Frontal cortex (tissue), 4 donors: ENCODE data around the gene KLK1. TPM values are rescaled to one million over a fixed set of nuclear protein-coding genes. Genes with fewer than 3 reads are reported as not detected.
"Not testable (repeated sequence)": the region's sequence is repeated elsewhere in the genome, so short reads cannot be mapped to it uniquely, and the experiment has no call there.

Experiments used
- DNase-seq, 2 donors: peaks; one replicate each; pipeline ENCODE4 v3.0.0; 2012; ENCODE audit warnings: low spot score in 2 of 2
- FAIRE-seq: peaks from 2 replicates; lab custom pipeline; 2012; peaks lifted over from hg19 to GRCh38; lab: Jason Lieb, UNC
- total RNA-seq: library from RNA; depleted of rRNA; stranded (reverse); fragments of >200 nt; gene quantifications from one replicate; pipeline ENCODE4 v1.2.3, GENCODE V29; 2014
- donor health status: control.
- donor health status: control.
- donor health status: control.

KLK1 gene
- total RNA-seq, 1 donor from 2014 or later, result not detected

DNA sequence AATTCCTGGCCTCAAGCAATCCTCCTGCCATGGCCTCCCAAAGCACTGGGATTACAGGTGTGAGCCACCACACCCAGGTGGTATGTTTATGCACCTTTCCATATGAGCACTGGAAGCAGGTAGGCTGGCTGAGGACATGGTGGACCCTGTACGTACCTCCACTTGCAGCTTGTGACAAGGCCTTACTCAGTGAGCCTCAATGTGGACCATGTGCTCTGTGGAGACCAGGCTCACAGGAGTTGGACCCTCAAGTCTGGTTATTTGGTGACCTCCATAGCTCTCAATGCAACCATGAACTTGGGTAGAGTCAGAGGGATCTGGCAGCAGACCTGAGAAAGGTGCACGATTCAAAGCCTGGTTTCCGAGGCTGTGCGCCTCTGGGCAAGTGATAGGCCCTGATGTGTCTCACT, 27.9 kb downstream of the KLK1 start:
- DNase-seq (no peak), FAIRE-seq (no peak)

DNA sequence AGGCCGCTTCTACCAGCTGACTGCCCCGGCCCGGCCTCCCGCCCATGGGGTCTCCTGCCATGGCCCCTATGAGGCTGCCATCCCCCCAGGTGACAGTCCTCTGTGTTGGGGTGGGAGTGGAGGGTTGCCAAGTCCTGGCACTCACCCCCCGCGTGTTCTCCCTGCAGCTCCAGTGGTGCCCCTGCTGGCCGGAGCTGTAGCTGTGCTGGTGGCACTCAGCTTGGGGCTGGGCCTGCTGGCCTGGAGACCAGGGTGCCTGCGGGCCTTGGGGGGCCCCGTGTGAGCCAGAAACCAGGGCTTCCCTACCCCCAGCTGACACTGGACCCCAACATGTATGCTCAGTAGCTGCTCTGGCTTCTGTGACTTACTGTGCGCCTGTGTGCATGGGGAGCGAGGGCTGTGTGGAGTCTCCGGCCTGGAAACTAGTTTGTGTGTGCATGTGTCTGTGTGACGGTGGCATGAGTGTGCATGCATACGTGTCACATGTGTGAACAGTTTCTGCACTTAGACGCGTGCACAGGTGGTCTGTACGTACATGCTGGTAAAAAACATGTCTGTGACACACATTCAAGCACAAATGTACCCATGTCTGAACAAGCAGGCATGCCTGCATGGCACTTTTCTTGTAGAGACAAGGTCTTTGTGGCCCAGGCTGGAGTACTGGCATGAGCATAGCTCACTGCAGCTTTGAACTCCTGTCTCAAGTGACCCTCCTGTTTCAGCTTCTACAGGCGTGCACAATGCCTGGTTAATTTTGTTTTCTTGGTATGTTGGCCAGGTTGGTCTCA, 28.5 kb downstream of the KLK1 start:
- no peak for FAIRE-seq
- DNase-seq, result no peak

DNA sequence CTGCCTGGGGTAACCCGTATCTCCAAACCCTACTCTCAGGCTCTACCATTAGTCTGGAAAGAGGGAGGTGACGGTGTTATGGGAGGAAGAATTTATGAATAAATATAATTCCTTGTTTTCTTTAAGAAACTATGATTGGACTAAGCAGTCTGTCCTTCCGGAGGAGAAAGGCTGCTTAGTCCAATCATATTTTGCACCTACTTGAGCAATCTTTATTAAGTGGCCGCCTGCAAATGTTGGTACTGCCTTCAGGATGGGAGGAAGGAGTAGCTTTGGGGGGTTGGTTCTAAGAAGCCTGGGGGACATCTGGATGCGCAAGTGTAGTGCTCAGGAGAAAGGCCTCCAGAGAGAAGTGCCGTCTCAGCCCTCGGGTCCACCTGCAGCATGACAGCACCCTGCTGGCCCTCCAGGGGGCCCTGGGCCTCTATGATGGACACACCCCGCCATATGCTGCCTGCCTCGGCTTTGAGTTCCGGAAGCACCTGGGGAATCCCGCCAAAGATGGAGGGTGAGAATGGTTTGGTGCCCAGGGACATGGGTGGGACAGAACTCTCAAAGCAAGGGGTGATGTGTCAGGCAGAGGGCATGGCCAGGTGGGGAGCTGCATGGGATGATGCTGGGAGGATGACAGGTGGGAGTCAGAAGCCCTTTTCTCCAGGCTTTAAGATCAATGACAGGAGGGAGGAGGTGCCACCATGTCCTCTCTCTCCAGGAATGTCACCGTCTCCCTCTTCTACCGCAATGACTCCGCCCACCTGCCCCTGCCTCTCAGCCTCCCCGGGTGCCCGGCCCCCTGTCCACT, 29.3 kb downstream of the KLK1 start:
- FAIRE-seq, result no peak
- DNase-seq, result no peak

DNA sequence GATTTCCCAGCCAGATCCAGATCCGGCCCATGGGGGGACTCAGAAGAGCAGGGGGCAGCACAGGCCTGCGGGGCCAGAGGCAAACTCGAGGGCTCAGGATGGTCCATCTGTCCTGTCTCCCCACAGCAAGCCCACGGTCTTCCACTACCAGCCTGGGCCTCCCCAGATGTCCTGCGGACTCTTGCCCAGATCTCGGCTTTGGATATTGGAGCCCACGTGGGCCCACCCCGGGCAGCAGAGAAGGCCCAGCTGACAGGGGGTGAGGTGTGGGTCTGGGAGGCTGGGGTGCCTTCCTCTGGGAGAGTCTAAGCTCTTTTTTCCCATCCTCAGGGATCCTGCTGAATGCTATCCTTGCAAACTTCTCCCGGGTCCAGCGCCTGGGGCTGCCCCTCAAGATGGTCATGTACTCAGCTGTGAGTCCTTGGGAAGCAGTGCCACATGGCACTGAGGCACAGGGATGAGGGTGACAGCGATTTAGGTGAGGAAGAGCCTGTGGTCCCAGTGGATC, 30.0 kb downstream of the KLK1 start:
- FAIRE-seq (no peak), DNase-seq (no peak)

DNA sequence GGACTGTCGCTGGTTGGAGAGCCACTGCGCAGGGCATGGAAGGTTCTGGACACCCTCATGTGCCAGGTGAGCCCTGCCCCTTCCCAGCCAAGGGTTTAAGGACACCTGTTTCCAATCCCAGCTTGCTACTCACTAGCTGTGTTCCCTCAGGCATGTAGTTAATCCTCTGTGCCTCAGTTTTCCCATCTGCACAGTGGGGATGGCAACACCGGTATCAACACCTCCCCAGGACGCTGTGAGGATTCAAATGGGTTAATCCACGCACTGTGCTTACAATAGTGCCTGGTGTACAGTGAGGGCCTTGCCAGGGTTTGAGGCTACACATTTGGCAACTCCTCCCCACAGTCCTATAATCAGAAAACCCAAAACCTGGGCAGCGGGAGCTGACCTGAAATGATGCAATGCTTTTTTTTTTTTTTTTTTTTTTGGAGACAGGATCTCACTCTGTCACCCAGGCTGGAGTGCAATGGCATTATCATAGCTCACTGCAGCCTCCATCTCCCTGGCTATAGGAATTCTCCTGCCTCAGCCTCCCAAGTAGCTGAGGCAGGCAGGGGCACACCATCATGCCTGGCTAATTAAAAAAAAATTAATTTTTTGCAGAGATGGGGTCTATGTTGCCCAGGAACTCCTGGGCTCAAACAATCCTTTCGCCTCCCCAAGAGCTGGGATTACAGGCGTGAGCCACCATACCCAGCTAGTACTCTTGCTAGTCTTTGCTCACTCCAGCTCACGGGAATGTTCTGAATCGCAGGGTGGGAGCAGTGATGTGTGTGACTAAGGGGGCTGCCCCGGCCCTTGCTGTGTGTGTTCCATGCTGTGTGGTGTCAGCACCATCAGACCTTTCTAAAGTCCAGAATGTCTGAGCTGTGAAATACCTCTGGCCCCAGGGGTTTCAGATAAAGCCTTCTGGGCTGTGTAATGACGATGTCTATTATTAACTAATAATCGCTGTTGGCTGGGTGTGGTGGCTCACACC, 31.0 kb downstream of the KLK1 start:
- FAIRE-seq (no peak), DNase-seq (no peak)

DNA sequence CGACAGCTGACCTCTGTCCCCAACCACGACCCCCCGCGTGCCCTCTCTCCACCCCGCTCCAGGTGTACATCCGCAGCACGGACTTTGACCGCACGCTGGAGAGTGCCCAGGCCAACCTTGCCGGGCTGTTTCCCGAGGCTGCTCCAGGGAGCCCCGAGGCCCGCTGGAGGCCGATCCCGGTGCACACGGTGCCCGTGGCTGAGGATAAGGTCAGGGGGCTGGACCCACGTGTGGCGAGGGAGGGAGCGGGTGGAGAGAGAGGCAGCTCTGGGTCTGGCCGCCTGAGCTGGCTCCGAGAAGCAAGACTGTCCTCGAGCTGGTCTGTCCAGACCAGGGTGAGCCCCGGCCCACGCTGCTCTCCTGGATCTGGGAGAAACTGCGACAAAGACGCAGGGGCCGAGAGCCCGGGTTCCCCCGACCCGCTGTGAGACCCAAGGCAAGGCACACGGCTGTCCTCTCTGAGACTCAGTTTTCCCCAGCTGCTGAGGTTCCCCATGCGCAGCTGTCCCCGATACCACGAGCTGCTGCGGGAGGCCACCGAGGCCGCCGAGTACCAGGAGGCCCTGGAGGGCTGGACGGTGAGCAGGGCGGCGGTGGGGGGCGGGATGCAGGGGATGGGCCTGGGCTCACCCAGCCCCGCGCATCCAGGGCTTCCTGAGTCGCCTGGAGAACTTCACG, 31.9 kb downstream of the KLK1 start:
- no peak for DNase-seq
- FAIRE-seq, result no peak

DNA sequence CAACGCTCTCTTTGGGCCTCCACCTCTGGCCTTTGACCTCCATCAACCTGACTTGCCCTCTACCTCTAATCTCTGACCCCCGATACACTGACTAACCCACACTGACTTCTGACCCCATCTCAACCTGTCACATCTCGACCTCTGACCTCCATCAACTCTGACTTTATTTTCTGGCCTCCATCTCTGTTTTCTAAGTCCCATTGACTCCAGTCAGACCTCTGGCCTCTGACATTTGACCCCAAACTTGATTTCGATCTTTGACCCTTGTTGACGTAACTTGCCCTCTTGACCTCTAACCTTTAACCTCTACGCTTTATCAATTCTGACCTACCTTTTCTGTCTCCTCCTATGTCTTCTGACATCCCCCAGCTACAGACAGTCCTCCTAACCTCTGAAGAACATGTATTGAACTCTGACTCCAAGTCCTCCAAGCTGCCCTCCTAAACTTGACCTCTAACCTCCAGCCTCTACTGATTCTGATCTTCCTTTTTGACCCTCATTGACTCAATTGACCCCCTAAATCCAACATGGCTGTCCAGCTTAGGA, 32.6 kb downstream of the KLK1 start:
- FAIRE-seq (no peak), DNase-seq (no peak)

DNA sequence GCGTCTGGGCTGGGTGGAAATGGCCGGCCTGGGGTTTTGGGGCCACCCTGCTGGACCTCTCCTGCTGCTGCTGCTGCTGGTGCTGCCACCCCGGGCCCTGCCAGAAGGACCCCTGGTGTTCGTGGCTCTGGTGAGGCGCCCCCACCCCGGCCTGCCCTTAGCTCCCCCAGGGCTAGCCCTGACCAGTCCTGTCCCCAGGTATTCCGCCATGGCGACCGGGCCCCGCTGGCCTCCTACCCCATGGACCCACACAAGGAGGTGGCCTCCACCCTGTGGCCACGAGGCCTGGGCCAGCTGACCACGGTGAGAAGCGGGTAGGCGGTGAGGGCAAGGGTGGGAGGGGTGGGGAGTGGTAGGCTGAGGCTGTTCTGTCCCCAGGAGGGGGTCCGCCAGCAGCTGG, 33.2 kb downstream of the KLK1 start, which contains the start of gene ACP4:
TSS of gene ACP4 (plus strand) at position 20 of the 400 bp plus-strand sequence. CDS start at position 20, 0 bp downstream.
- FAIRE-seq (no peak), DNase-seq (no peak)

DNA sequence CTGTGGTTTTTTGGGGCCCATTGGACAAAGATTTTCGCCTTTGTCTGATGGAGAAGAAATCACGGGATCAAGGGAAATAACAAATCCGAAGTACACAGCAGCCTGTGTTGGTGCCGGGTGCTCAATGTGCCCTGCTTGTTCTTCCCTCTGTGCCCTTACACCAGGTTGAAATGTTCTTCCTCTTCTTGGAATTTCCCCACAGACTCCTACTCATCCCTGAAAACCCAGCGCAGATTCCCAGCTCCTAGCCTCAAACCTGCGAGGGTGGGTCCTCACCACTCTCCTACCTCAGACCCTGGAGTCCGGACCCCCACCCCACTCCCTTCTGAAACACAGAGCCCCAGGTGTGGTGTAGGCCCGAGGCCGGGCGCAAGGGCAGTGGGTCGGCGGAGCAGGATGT, 38.3 kb downstream of the KLK1 start:
- FAIRE-seq (no peak), DNase-seq (no peak)

DNA sequence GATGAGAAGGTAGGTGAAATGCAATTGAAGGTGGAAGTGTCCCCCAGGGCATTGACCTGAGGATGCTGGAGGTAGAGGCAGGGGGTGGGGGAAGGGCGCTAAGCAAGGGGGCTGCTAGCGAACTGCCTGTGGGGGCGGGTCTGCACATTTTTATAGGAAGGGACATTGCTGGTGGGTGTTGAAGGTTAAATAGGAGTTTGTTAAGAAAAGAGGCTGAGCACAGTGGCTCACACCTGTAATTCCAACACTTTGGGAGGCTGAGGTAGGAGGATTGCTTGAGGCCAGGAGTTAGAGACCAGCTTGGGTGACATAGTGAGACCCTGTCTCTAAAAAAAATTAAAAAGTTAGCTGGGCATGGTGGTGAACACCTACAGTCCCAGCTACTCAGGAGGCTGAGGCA, 38.9 kb downstream of the KLK1 start:
- DNase-seq, result no peak
- no peak for FAIRE-seq

DNA sequence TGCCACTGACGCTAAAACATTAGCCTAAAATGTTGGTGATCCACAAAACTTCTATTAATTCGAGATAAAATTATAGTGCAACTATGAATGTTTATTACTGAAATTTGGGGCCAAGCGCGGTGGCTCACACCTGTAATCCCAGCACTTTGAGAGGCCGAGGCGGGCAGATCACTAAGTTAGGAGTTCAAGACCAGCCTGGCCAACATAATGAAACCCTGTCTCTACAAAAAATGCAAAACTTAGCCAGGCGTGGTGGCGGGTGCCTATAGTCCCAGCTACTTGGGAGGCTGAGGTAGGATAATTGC, 39.8 kb downstream of the KLK1 start:
- not testable (repeated sequence) for DNase-seq, FAIRE-seq

DNA sequence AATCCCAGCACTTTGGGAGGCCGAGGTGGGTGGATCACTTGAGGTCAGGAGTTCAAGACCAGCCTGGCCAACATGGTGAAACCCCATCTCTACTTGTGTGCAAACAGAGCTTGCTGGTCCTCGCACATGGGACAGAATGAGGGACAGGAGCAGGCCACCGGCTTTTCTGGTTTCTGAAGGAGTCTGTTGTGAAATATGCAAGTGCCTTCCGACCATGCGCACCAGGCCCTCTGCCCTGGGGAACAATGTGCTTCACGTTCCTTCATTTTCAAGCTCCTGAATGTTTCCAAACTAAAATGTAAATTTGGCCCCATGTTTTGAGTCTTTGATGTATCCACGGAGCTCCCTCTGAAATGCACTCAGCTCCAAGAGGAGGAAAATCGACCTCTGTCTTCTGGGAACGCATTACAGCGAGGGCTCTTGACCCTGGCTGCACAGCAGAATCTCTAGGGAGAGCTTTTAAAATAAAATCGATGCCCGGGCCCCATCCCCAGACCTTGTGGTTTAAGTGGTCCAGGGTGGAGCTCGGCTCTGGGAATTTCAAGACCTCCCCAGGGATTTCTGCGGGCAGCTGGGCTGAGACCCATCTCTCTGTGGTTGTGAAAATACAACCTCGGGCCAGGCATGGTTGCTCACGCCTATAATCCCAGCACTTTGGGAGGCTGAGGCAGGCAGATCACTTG, 42.7 kb downstream of the KLK1 start:
- FAIRE-seq (no peak), DNase-seq (no peak)

DNA sequence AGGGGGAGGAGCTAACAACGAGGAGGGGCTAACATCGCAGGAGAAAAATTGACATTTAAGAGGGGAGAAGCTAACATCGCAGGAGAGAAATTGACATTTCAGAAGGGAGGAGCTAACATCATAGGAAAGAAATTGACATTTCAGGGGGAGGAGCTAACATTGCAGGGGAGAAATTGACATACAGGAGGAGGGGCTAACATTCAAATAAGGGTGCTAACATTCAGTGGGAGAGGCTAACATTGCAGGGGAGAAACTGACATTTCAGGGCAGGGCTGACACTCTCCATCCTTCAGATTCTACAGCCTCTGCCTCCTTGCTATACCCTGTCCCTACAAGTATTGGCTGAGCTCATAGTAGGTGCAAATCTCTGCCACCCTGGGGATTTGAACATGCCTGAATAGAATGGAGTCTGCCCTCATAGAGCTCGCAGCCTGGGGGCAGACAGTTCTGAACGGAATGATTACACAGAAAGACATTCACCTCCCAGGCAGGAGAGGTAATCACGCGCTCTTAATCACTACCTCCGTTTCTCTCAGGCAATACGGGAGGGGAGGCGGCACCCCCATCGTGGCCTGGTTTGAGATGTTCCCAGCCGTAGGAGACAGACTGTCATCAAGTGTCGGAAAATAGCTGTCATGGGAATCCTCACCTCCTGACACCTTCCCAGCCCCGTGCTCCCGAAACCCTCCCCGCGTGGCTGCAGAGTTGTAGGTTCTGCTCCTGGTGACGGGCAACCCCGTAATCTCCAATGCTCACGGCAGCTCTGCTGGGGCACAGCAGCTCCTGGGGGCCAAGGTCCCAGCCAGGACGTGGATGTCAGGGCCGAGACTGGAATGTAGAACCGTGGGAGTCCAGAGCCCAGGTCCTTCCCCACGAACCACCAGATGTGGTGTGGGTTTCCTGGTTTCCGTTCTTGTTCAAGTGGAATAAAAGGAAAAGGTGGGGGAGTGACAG, 43.8 kb downstream of the KLK1 start:
- FAIRE-seq (no peak), DNase-seq (no peak)

DNA sequence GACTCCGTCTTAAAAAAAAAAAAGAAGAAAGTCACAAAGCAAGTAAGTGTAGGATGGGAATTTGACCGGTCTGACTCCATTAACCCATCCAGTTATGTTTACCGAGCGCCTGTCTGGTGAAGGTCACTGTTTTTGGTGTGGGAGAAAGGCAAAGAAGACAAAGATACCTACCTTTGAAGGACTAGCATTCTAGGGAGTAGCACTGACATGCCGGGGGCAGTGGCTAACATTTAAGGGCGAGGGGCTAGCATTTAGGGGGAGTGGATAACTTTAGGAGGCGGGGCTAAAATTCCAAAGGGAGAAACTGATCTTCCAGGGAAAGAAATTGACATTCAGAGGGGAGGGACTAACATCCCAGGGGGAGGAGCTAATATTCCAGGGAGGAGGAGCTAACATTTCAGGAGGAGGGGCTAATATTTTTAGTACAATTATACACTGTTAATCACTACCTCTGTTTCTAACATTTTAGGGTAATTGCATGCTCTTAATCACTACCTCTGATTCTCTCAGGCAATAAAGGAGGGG, 44.6 kb downstream of the KLK1 start:
- FAIRE-seq (no peak), DNase-seq (no peak)

DNA sequence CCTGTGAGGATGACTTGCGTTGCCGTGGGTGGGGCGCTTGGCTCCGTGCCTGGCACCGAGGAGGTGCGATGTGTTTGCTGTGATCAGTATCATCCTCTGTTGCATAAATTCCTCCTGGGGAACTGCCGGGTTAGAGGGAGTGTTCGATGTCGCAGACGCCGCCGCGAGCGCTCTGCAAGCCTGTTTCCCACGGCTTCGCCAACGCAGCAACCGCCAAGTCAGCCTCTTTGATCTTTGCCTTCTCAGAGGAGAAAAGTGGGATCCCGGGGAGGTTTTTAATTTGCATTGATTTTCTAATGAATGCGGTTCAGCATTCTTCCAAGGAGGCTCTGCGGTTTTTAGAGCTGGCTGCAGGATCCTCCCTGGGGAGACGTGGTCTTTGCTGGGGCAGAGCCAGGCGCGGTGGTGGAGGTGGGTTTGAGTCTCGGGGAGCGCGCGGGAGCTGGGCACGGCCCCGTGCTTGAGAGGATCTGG, 45.7 kb downstream of the KLK1 start:
- no peak for FAIRE-seq
- no peak for DNase-seq

DNA sequence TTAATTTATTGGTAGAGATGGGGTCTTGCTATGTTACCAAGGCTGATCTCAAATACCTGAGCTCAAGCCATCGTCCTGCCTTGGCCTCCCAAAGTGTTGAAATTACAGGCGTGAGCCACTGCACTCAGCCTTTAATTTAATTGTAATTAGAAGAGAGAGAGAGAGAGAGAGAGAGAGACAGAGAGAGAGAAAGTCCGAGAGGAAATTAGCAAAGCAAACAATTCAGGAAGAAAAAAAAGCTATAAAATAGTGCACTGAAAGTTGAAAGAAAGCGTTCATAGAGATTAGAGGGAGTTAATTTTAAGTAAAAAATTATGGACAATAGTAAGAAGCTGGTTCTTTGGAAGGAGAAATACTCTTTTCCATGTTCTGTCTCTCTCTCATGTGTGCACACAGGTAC, 46.3 kb downstream of the KLK1 start:
- FAIRE-seq, result no peak
- DNase-seq, result no peak

DNA sequence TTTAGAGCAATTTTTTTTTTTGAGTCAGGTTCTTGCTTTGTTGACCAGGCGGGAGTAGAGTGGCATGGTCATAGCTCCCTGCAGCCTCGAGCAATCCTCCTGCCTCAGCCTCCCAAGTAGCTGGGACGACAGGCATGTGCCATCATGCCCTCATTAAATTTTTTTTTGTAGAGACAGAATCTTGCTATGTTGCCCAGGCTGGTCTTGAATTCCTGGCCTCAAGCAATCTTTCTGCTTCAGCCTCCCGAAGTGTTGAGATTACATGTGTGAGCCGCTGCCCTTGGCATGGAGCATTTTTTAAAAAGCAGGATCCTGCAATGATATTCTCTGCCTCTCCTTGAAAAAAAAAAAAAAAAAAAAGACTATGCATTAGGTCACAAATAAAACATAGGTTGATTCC, 47.5 kb downstream of the KLK1 start:
- no peak for DNase-seq
- no peak for FAIRE-seq
